ENCODE data around the gene TIMMDC1. TPM values are rescaled to one million over a fixed set of nuclear protein-coding genes. Genes with fewer than 3 reads are reported as not detected.

TIMMDC1 gene
- total and polyA plus RNA-seq, 9 of the 15 experiments (the other 6 are each of a cell fraction or from before 2014, with no cell fraction given): 62.1 to 226 (median 86.6) TPM

DNA sequence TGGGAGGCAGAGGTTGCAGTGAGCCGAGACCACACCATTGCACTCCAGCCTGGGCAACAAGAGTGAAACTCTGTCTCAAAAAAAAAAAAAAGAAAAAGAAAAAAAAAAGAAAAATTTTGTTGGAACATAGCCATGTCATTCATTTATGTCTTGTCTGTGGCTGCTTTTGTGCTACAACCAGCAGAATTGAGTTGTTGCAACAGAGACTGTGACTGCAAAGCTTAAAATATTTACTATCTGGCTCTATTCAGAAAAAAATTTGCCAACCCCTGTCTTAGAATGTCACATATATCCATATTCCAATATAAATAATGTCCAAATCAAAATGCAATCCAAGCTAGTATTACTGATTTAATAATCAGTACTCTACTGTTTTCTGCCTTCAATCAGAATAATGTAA, 35.9 kb downstream of the TIMMDC1 start:
- Histone ChIP-seq H3K79me2 (ENCODE audit: control insufficient read depth, insufficient read depth, low read length) (no peaks in the 10 kb centered on the region), H3K27me3 (ENCODE audit: control insufficient read depth in 2 of 2, insufficient read depth in 2 of 2, low read length in 2 of 2) (no peaks in the 10 kb centered on the region), H3K9me1 (ENCODE audit: control insufficient read depth, insufficient read depth, low read length) (no peaks in the 10 kb centered on the region), H3K4me2 (ENCODE audit: insufficient read depth, low read length) (no peak overlapping the region), H3K9me3 (replicated peaks; ENCODE audit: control insufficient read depth, insufficient read depth, low read depth, low read length) (no peaks in the 10 kb centered on the region), H4K20me1 (replicated peaks; ENCODE audit: control insufficient read depth, insufficient read depth, low read length) (no peaks in the 10 kb centered on the region), H3K36me3 (ENCODE audit: control insufficient read depth, insufficient read depth, low read length) (no peaks in the 10 kb centered on the region; the same call in 2 of the 3 replicates), H2AFZ (ENCODE audit: low read depth, low read length) (no peak overlapping the region), H3K4me3 (no peak overlapping the region), H3K9ac (ENCODE audit: insufficient read depth in 1 of 2, low read depth in 2 of 2, low read length in 2 of 2) (no peak overlapping the region), H3K4me1 (replicated peaks in 1 of 2; ENCODE audit: control insufficient read depth in 2 of 2, insufficient read depth in 2 of 2, low read length in 2 of 2) (no peaks in the 10 kb centered on the region), H3K27ac (ENCODE audit: extremely low read depth, low read depth, low read length) (no peak overlapping the region)
- ChIA-PET POLR2A (no interaction called here), CTCF (ENCODE audit: low intra/inter-chr PET ratio) (no interaction called here)
- DNase-seq (ENCODE audit: extremely low read depth in 1 of 4, low spot score in 3 of 4) (no peak), FAIRE-seq (no peak), ATAC-seq (no peak)
- TF ChIP-seq, protein P1, sequence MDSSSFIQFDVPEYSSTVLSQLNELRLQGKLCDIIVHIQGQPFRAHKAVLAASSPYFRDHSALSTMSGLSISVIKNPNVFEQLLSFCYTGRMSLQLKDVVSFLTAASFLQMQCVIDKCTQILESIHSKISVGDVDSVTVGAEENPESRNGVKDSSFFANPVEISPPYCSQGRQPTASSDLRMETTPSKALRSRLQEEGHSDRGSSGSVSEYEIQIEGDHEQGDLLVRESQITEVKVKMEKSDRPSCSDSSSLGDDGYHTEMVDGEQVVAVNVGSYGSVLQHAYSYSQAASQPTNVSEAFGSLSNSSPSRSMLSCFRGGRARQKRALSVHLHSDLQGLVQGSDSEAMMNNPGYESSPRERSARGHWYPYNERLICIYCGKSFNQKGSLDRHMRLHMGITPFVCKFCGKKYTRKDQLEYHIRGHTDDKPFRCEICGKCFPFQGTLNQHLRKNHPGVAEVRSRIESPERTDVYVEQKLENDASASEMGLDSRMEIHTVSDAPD (CRISPR knock-in tag; IDR thresholded peaks at IDR 0.05): no peak
- TF ChIP-seq PURB (CRISPR knock-in tag; IDR thresholded peaks at IDR 0.05; ENCODE audit: low read depth) (no peak), ZNF253 (CRISPR knock-in tag; conservative IDR thresholded peaks at IDR 0.05) (no peak), ZNF384 (IDR thresholded peaks at IDR 0.05; ENCODE audit: low read depth, low read length) (no peak), GATA2 (CRISPR knock-in tag; IDR thresholded peaks at IDR 0.05) (no peak)
- TF ChIP-seq, protein P2, sequence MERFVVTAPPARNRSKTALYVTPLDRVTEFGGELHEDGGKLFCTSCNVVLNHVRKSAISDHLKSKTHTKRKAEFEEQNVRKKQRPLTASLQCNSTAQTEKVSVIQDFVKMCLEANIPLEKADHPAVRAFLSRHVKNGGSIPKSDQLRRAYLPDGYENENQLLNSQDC (CRISPR knock-in tag; IDR thresholded peaks at IDR 0.05): no peak
- TF ChIP-seq, protein P3, sequence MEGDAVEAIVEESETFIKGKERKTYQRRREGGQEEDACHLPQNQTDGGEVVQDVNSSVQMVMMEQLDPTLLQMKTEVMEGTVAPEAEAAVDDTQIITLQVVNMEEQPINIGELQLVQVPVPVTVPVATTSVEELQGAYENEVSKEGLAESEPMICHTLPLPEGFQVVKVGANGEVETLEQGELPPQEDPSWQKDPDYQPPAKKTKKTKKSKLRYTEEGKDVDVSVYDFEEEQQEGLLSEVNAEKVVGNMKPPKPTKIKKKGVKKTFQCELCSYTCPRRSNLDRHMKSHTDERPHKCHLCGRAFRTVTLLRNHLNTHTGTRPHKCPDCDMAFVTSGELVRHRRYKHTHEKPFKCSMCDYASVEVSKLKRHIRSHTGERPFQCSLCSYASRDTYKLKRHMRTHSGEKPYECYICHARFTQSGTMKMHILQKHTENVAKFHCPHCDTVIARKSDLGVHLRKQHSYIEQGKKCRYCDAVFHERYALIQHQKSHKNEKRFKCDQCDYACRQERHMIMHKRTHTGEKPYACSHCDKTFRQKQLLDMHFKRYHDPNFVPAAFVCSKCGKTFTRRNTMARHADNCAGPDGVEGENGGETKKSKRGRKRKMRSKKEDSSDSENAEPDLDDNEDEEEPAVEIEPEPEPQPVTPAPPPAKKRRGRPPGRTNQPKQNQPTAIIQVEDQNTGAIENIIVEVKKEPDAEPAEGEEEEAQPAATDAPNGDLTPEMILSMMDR (IDR thresholded peaks at IDR 0.05 in 2 of 3, conservative IDR thresholded peaks at IDR 0.05 in 1 of 3; ENCODE audit: insufficient read depth in 2 of 3, low read depth in 1 of 3, low read length in 3 of 3): no peak
- TF ChIP-seq, protein P4, sequence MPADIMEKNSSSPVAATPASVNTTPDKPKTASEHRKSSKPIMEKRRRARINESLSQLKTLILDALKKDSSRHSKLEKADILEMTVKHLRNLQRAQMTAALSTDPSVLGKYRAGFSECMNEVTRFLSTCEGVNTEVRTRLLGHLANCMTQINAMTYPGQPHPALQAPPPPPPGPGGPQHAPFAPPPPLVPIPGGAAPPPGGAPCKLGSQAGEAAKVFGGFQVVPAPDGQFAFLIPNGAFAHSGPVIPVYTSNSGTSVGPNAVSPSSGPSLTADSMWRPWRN (IDR thresholded peaks at IDR 0.05; ENCODE audit: low read depth): no peak
- BruUV-seq (replicated peaks): no TSS peak
- intact Hi-C loops (cut with micrococcal nuclease): no loop called here
- in situ Hi-C loops (cut with MboI): no loop called here
- WGBS (ENCODE audit: insufficient coverage, low coverage, missing lambda C conversion rate): no CpG with 5 or more reads among the region's 1 CpG
